H9 (cell line): ENCODE data around the gene LTB4R. TPM values are rescaled to one million over a fixed set of nuclear protein-coding genes. Genes with fewer than 3 reads are reported as not detected.

Experiments used
- DNase-seq: peaks from one replicate; pipeline ENCODE4 v3.0.0-alpha.2; 2017
- H2AFZ ChIP-seq: one replicate; pipeline ENCODE4 v1.6.1; 2013; ENCODE audit warnings: mild to moderate bottlenecking, low read length, control low read depth, moderate library complexity
- H2AK5ac ChIP-seq: 2 replicates; pipeline ENCODE4 v1.6.1; 2013; ENCODE audit warnings: low read length, control low read depth, mixed read lengths; ENCODE audit not compliant: insufficient read length
- H2BK120ac ChIP-seq: one replicate; pipeline ENCODE4 v1.6.1; 2013; ENCODE audit warnings: low read depth, mild to moderate bottlenecking, low read length, control low read depth, inconsistent platforms; ENCODE audit not compliant: poor library complexity, severe bottlenecking
- H2BK12ac ChIP-seq: 2 replicates; pipeline ENCODE4 v1.6.1; 2013; ENCODE audit warnings: low read length, control low read depth, mixed read lengths, low read depth; ENCODE audit not compliant: insufficient read length
- H2BK15ac ChIP-seq: 2 replicates; pipeline ENCODE4 v1.6.1; 2013; ENCODE audit warnings: low read depth, low read length, control low read depth
- H2BK20ac ChIP-seq: one replicate; pipeline ENCODE4 v1.6.1; 2013; ENCODE audit warnings: low read depth, mild to moderate bottlenecking, low read length, control low read depth, inconsistent platforms; ENCODE audit not compliant: poor library complexity, severe bottlenecking
- H2BK5ac ChIP-seq: 2 replicates; pipeline ENCODE4 v1.6.1; 2013; ENCODE audit warnings: low read length, control low read depth, mixed read lengths; ENCODE audit not compliant: insufficient read length
- H3K14ac ChIP-seq: 2 replicates; pipeline ENCODE4 v1.6.1; 2013; ENCODE audit warnings: low read length, control low read depth; ENCODE audit not compliant: insufficient read depth
- H3K18ac ChIP-seq: 2 replicates; pipeline ENCODE4 v1.6.1; 2013; ENCODE audit warnings: low read depth, mild to moderate bottlenecking, mixed read lengths, low read length, control low read depth; ENCODE audit not compliant: insufficient read length
- H3K23ac ChIP-seq: 2 replicates; pipeline ENCODE4 v1.6.1; 2013; ENCODE audit warnings: low read length, control low read depth, mixed read lengths, low read depth; ENCODE audit not compliant: insufficient read length
- H3K23me2 ChIP-seq: 2 replicates; pipeline ENCODE4 v1.6.1; 2013; ENCODE audit warnings: low read depth, mild to moderate bottlenecking, mixed read lengths, low read length, control low read depth; ENCODE audit not compliant: insufficient read length, poor library complexity, severe bottlenecking
- H3K27ac ChIP-seq: 2 replicates; pipeline ENCODE4 v1.5.1; 2013; ENCODE audit warnings: low read length, control low read depth, mixed read lengths, low read depth; ENCODE audit not compliant: insufficient read length
- H3K27me3 ChIP-seq: 2 replicates; pipeline ENCODE4 v1.6.1; 2013; ENCODE audit warnings: low read length, control low read depth, inconsistent platforms; ENCODE audit not compliant: insufficient read depth
- H3K4ac ChIP-seq: 2 replicates; pipeline ENCODE4 v1.6.1; 2013; ENCODE audit warnings: low read depth, mild to moderate bottlenecking, control low read depth, inconsistent platforms, low read length, moderate library complexity
- H3K4me1 ChIP-seq: 2 replicates; pipeline ENCODE4 v1.6.1; 2013; ENCODE audit warnings: low read length, control low read depth, inconsistent platforms; ENCODE audit not compliant: insufficient read depth
- H3K4me2 ChIP-seq: 2 replicates; pipeline ENCODE4 v1.6.1; 2013; ENCODE audit warnings: low read length, control low read depth, mixed read lengths; ENCODE audit not compliant: insufficient read length, insufficient read depth
- H3K56ac ChIP-seq: 2 replicates; pipeline ENCODE4 v1.6.1; 2013; ENCODE audit warnings: low read depth, mild to moderate bottlenecking, mixed read lengths, low read length, control low read depth; ENCODE audit not compliant: insufficient read length
- H3K79me1 ChIP-seq: 2 replicates; pipeline ENCODE4 v1.6.1; 2013; ENCODE audit warnings: low read depth, mild to moderate bottlenecking, moderate library complexity, low read length, control low read depth, inconsistent platforms; ENCODE audit not compliant: insufficient read depth, poor library complexity, severe bottlenecking
- H3K79me2 ChIP-seq: 2 replicates; pipeline ENCODE4 v1.6.1; 2013; ENCODE audit warnings: low read length, control low read depth, inconsistent platforms; ENCODE audit not compliant: insufficient read depth
- H3K9ac ChIP-seq: 2 replicates; pipeline ENCODE4 v1.6.1; 2013; ENCODE audit warnings: low read length, control low read depth, mixed read lengths; ENCODE audit not compliant: insufficient read length; ENCODE audit errors: extremely low read depth
- H3K9me3 ChIP-seq: one replicate; pipeline ENCODE4 v1.6.1; 2013; ENCODE audit warnings: low read depth, low read length, inconsistent platforms; ENCODE audit not compliant: control insufficient read depth
- H3T11ph ChIP-seq: one replicate; pipeline ENCODE4 v1.6.1; 2013; ENCODE audit warnings: mild to moderate bottlenecking, low read length, control low read depth, inconsistent platforms
- H4K20me1 ChIP-seq: one replicate; pipeline ENCODE4 v1.6.1; 2013; ENCODE audit not compliant: control insufficient read depth, insufficient read length, insufficient read depth
- H4K5ac ChIP-seq: 2 replicates; pipeline ENCODE4 v1.6.1; 2013; ENCODE audit warnings: low read depth, mild to moderate bottlenecking, mixed read lengths, low read length, control low read depth; ENCODE audit not compliant: insufficient read length
- H4K8ac ChIP-seq: replicated peaks from 2 replicates; pipeline ENCODE4 v1.6.1; 2013; ENCODE audit warnings: low read length, control low read depth, mixed read lengths, low read depth; ENCODE audit not compliant: insufficient read length
- H4K91ac ChIP-seq: 2 replicates; pipeline ENCODE4 v1.6.1; 2013; ENCODE audit warnings: low read depth, mild to moderate bottlenecking, moderate library complexity, mixed read lengths, low read length, control low read depth; ENCODE audit not compliant: insufficient read length
- H3K27ac Mint-ChIP-seq, 3 experiments: 2 replicates in 2 of 3; 3 replicates in 1 of 3; pipeline ENCODE4 v1.8.0; 2020 to 2021; ENCODE audit warnings: mixed read lengths in 3 of 3, mild to moderate bottlenecking in 1 of 3, moderate library complexity in 1 of 3
- H3K27me3 Mint-ChIP-seq: 2 replicates; pipeline ENCODE4 v1.8.0; 2021; ENCODE audit warnings: low read depth, mild to moderate bottlenecking, moderate library complexity, mixed read lengths
- H3K36me3 Mint-ChIP-seq, 3 experiments: 2 replicates in 2 of 3; 3 replicates in 1 of 3; pipeline ENCODE4 v1.8.0; 2020 to 2021; ENCODE audit warnings: low read depth in 3 of 3, mixed read lengths in 3 of 3; ENCODE audit not compliant: insufficient read depth in 1 of 3
- H3K4me1 Mint-ChIP-seq, 2 experiments: 2 replicates each; pipeline ENCODE4 v1.8.0; 2020; ENCODE audit warnings: mixed read lengths in 2 of 2
- H3K4me3 Mint-ChIP-seq, 2 experiments: 2 replicates in 1 of 2; 3 replicates in 1 of 2; pipeline ENCODE4 v1.8.0; 2020 to 2021; ENCODE audit warnings: mild to moderate bottlenecking in 2 of 2, mixed read lengths in 2 of 2, moderate library complexity in 1 of 2
- H3K9me3 Mint-ChIP-seq, 2 experiments: 2 replicates in 1 of 2; 3 replicates in 1 of 2; pipeline ENCODE4 v1.8.0; 2020; ENCODE audit warnings: mild to moderate bottlenecking in 2 of 2, mixed read lengths in 2 of 2, moderate library complexity in 1 of 2
- WGBS: extraction: QIAGEN DNeasy Blood & Tissue Kit; methylation state at CpG from one replicate; pipeline ENCODE4 v1.1.7; 2013; ENCODE audit warnings: missing lambda C conversion rate, low lambda C conversion rate, mixed read lengths; ENCODE audit not compliant: insufficient read length; ENCODE audit errors: extremely low coverage; 5-methylcytosine and 5-hydroxymethylcytosine counted together
- total RNA-seq: library from RNA; stranded (reverse); gene quantifications from 2 replicates; pipeline ENCODE4 v1.2.1, GENCODE V29; 2021
- TF ChIP-seq, protein P1 (sequence below): fragments of 200-600 bp; sonication (generic); conservative IDR thresholded peaks from 3 replicates; pipeline ENCODE4 v1.8.0; 2021; ENCODE audit warnings: antibody characterized with exemption, mild to moderate bottlenecking

LTB4R gene
- total RNA-seq, 1 experiment from 2014 or later: 8.9 TPM

DNA sequence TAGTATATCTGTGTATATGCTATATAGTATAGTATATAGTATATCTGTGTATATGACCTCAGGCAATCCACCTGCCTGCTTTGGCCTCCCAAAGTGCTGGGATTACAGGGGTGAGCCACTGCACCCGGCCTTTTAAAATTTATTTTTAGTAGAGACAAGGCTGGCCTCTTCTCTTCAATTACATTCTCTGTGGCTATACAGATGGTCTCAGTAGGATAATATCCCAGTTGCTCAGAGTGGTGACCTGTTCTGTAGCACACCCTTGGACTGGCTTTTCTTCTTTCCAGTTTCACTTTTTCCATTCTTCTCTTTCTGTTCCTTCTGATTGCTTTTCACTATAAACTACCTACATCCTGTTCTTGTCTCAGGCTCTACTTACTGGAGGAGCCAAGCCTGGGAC, 53.5 kb downstream of the LTB4R start:
- Histone ChIP-seq H3K79me2 (no peaks in the 10 kb centered on the region), H3T11ph (no peak overlapping the region), H4K91ac (no peak overlapping the region), H2AK5ac (no peak overlapping the region), H3K23ac (no peak overlapping the region), H4K20me1 (no peaks in the 10 kb centered on the region), H3K4me2 (no peak overlapping the region), H3K27ac (no peak overlapping the region), H3K9me3 (no peaks in the 10 kb centered on the region), H3K23me2 (peaks cover 19% of the 10 kb centered on the region), H3K18ac (no peak overlapping the region), H2AFZ (no peak overlapping the region), H4K5ac (no peak overlapping the region), H3K9ac (no peak overlapping the region), H2BK120ac (no peak overlapping the region), H2BK5ac (no peak overlapping the region), H2BK15ac (no peak overlapping the region), H3K79me1 (no peaks in the 10 kb centered on the region), H3K56ac (no peak overlapping the region), H4K8ac (no peak overlapping the region), H2BK12ac (no peak overlapping the region), H3K4me1 (no peaks in the 10 kb centered on the region; the same call in 1 of the 2 replicates), H3K4ac (no peak overlapping the region), H3K14ac (no peak overlapping the region), H2BK20ac (no peak overlapping the region), H3K27me3 (no peaks in the 10 kb centered on the region; the same call in 1 of the 2 replicates)
- no peak overlapping the region for H3K4me3 Mint-ChIP-seq
- no peak for DNase-seq
- WGBS: no CpG with 5 or more reads among the region's 1 CpG
- TF ChIP-seq, protein P1, sequence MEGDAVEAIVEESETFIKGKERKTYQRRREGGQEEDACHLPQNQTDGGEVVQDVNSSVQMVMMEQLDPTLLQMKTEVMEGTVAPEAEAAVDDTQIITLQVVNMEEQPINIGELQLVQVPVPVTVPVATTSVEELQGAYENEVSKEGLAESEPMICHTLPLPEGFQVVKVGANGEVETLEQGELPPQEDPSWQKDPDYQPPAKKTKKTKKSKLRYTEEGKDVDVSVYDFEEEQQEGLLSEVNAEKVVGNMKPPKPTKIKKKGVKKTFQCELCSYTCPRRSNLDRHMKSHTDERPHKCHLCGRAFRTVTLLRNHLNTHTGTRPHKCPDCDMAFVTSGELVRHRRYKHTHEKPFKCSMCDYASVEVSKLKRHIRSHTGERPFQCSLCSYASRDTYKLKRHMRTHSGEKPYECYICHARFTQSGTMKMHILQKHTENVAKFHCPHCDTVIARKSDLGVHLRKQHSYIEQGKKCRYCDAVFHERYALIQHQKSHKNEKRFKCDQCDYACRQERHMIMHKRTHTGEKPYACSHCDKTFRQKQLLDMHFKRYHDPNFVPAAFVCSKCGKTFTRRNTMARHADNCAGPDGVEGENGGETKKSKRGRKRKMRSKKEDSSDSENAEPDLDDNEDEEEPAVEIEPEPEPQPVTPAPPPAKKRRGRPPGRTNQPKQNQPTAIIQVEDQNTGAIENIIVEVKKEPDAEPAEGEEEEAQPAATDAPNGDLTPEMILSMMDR: no peak
- peaks cover 49% of the 10 kb centered on the region for H3K27me3 Mint-ChIP-seq
- H3K36me3 Mint-ChIP-seq: no peaks in the 10 kb centered on the region
- H3K27ac Mint-ChIP-seq: no peak overlapping the region
- peaks cover 16 to 17% of the 10 kb centered on the region in 2 experiments for H3K4me1 Mint-ChIP-seq
- H3K9me3 Mint-ChIP-seq: no peaks in the 10 kb centered on the region
